ENCODE data around the gene SPINT1.

Gene SPINT1

GRCh38 chr15:40906091-40906990 lies 62.5 kb downstream of the SPINT1 start:
- TF ChIP-seq CTCF (IDR thresholded peaks at IDR 0.05; ENCODE audit: low read depth, low read length) = peak; percentile 78
- DNase-seq (ENCODE audit: extremely low read depth, low read depth) = peak; percentile 97

GRCh38 chr15:40906991-40907802 lies 63.3 kb downstream of the SPINT1 start:
- DNase-seq (ENCODE audit: extremely low read depth, low read depth) = no peak
- TF ChIP-seq CTCF (IDR thresholded peaks at IDR 0.05; ENCODE audit: low read depth, low read length) = no peak

Data from AG09319 (cell line).